Kidney epithelial cell (primary cell): Measurements from ENCODE around the gene PEX11A. TPM values are rescaled to one million over a fixed set of nuclear protein-coding genes. Genes with fewer than 3 reads are reported as not detected.
"Not testable (repeated sequence)": the region's sequence is repeated elsewhere in the genome, so short reads cannot be mapped to it uniquely, and the experiment has no call there.

Experiments
- DNase-seq: peaks from one replicate; pipeline ENCODE4 v3.0.0-alpha.2; 2010; ENCODE audit warnings: low read depth
- H3K27me3 ChIP-seq: 2 replicates; pipeline ENCODE4 v1.6.0; 2011; ENCODE audit warnings: low read length; ENCODE audit not compliant: control insufficient read depth, insufficient read depth
- H3K36me3 ChIP-seq: 2 replicates; pipeline ENCODE4 v1.5.1; 2011; ENCODE audit warnings: low read length; ENCODE audit not compliant: control insufficient read depth, insufficient read depth
- H3K4me3 ChIP-seq: 2 replicates; pipeline ENCODE4 v1.5.1; 2011; ENCODE audit warnings: low read depth, mild to moderate bottlenecking, control low read depth, low read length
- total RNA-seq: library from RNA; depleted of rRNA; stranded (reverse); fragments of >200 nt; gene quantifications from 2 replicates; pipeline ENCODE4 v1.2.3, GENCODE V29; 2015
- TF ChIP-seq, protein P1 (sequence below): IDR thresholded peaks from 2 replicates; pipeline ENCODE4 v1.5.1; 2011; ENCODE audit warnings: mild to moderate bottlenecking, moderate library complexity, low read length, control low read depth, inconsistent platforms; ENCODE audit not compliant: insufficient read depth, poor library complexity, severe bottlenecking

Gene PEX11A
- total RNA-seq, 1 donor from 2014 or later = 4.8 TPM

DNA sequence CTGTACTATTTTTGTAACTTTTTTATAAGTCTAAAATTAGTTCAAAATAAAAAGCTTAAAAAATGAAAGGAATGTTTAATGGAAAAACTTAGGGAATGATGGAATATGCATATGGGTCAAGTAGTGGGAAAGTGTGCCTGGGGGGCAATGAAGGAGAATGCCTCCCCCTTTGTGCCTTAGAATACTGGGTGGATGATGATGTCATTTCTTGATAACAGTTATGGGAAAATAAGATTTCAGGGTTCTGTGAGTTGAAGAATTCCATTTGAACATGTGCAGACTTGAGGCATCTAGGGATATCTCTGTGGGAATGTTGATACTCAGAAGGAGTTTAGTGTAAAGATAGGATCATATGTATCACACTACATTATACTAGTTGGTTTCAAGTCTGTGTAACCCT, 13.9 kb upstream of the PEX11A start:
- DNase-seq = no peak
- Histone ChIP-seq H3K4me3 (no peak overlapping the region), H3K27me3 (no peaks in the 10 kb centered on the region), H3K36me3 (no peaks in the 10 kb centered on the region)
- TF ChIP-seq, protein P1, sequence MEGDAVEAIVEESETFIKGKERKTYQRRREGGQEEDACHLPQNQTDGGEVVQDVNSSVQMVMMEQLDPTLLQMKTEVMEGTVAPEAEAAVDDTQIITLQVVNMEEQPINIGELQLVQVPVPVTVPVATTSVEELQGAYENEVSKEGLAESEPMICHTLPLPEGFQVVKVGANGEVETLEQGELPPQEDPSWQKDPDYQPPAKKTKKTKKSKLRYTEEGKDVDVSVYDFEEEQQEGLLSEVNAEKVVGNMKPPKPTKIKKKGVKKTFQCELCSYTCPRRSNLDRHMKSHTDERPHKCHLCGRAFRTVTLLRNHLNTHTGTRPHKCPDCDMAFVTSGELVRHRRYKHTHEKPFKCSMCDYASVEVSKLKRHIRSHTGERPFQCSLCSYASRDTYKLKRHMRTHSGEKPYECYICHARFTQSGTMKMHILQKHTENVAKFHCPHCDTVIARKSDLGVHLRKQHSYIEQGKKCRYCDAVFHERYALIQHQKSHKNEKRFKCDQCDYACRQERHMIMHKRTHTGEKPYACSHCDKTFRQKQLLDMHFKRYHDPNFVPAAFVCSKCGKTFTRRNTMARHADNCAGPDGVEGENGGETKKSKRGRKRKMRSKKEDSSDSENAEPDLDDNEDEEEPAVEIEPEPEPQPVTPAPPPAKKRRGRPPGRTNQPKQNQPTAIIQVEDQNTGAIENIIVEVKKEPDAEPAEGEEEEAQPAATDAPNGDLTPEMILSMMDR = no peak

DNA sequence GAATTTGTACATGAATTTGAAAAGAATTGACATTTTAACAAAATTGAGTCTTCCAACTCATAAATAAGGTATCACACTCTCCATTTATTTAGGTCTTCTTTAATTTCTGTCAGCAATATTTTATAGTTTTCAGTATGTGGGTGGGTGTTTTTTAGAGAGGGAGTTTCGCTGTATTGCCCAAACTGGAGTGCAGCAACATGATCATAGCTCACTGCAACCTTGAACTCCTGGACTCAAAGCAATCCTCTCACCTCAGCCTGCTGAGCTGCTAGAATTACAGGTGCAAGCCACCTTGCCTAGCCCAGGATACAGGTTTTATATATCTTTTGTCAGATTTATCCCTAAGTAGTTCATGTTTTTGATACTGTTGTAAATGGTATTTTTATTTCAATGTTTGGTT, 4.6 kb upstream of the PEX11A start:
- Histone ChIP-seq H3K4me3 (no peak overlapping the region), H3K36me3 (no peaks in the 10 kb centered on the region), H3K27me3 (no peaks in the 10 kb centered on the region)
- TF ChIP-seq, protein P1 = no peak
- no peak for DNase-seq

GRCh38 chr15:89693696-89694095, 3.1 kb upstream of the PEX11A start:
- TF ChIP-seq, protein P1 = no peak
- DNase-seq = no peak
- Histone ChIP-seq H3K4me3 (no peak overlapping the region), H3K36me3 (no peaks in the 10 kb centered on the region), H3K27me3 (no peaks in the 10 kb centered on the region)

- H3K4me3 ChIP-seq = no peak overlapping the region
- H3K27me3 ChIP-seq = no peaks in the 10 kb centered on the region
- DNase-seq = no peak
- TF ChIP-seq, protein P1 = no peak
- no peaks in the 10 kb centered on the region for H3K36me3 ChIP-seq
These were observed 2.5 kb upstream of the PEX11A start for GRCh38 chr15:89693091-89693490.

DNA sequence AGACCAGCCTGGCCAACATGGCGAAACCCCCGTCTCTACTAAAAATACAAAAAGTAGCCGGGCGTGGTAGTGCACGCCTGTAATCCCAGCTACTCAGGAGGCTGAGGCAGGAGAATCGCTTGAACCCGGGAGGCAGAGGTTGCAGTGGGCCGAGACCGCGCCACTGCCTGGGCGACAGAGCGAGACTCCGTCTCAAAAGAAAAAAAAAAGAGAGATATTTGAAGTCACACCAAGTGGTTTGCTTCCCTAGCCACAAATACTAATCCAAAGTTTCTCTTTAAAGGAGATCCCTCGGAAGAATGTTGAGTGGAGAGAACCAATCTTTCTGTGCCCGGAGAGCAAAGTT, 651 bp downstream of the PEX11A start:
- H3K4me3 ChIP-seq = peak overlapping the region; percentile 58
- H3K27me3 ChIP-seq, H3K36me3 ChIP-seq: not testable (repeated sequence)

DNA sequence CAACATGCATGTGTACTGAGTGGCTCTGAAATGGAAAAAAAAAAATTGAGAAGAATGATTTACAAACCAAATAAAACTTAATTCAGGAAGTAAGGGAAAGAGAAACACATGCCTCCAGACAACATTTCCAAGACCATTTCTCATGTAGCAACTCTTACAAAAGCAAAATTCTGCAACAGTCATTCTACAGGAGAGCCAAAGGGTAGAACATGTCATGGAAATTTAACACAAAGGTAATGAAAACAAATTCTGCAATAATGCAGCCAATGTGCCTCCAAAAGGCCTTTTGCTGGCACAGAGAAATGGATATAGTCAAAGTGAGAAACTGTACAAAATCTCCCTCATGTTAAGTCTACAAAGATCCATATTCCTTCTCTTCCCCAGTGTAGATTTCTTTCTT, 4.0 kb downstream of the PEX11A start:
- H3K4me3 ChIP-seq = no peak overlapping the region
- DNase-seq = no peak
- TF ChIP-seq, protein P1 = no peak
- no peaks in the 10 kb centered on the region for H3K27me3 ChIP-seq
- H3K36me3 ChIP-seq = peaks cover 1% of the 10 kb centered on the region

More for the DNA sequence above, 651 bp downstream of the PEX11A start:
- DNase-seq = not testable (repeated sequence)
